HG03095 (cell line): Measurements from ENCODE around the gene ZNF282.
"Not testable (repeated sequence)": the region's sequence is repeated elsewhere in the genome, so short reads cannot be mapped to it uniquely, and the experiment has no call there.

Source experiments
- ATAC-seq: cut with Tn5 transposase; IDR thresholded peaks from one replicate; pipeline ENCODE4 v1.9.1; 2021; ENCODE audit warnings: moderate library complexity; ENCODE audit not compliant: unreplicated experiment

Gene ZNF282

GRCh38 chr7:149223176-149223575 lies 27.8 kb downstream of the ZNF282 start:
- ATAC-seq, result no peak

DNA sequence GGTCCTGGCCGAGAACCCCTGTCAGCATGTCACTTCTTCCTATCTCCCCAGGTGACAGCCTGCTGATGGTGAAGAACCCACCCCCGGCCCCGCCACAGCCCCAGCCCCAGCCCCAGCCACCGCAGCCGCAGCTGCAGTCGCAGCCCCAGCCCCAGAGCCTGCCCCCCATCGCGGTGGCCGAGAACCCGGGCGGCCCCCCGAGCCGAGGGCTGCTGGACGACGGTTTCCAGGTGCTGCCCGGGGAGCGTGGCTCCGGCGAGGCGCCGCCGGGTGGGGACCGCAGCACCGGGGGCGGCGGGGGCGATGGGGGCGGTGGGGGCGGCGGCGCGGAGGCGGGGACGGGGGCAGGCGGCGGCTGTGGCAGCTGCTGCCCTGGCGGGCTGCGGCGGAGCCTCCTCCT lies 28.4 kb downstream of the ZNF282 start:
- no peak for ATAC-seq

- ATAC-seq, result no peak
Observed at GRCh38 chr7:149224352-149224751, 29.0 kb downstream of the ZNF282 start.

DNA sequence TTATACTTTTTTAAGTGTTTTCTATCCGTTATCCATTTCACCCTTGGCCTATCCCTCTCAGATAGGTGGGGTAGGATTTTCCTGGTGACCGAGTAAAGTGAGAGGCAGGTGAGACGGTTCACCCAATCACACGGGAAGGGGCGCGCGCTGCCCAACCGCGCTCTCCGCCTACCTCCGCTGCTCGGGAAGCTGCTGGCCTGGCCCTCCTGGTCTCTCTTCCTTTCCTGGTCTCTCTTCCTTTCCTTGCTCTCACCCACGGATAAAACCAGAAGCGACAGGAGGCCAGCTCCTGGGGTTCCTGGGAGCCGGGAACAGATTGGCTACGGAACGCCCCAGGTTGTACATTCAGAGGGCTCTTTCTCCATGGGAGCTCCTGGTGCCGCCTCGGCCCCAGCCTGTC lies 29.8 kb downstream of the ZNF282 start:
- ATAC-seq, result no peak

GRCh38 chr7:149225656-149226055 lies 30.3 kb downstream of the ZNF282 start:
- no peak for ATAC-seq

GRCh38 chr7:149226366-149226765 lies 31.0 kb downstream of the ZNF282 start:
- ATAC-seq, result not testable (repeated sequence)

DNA sequence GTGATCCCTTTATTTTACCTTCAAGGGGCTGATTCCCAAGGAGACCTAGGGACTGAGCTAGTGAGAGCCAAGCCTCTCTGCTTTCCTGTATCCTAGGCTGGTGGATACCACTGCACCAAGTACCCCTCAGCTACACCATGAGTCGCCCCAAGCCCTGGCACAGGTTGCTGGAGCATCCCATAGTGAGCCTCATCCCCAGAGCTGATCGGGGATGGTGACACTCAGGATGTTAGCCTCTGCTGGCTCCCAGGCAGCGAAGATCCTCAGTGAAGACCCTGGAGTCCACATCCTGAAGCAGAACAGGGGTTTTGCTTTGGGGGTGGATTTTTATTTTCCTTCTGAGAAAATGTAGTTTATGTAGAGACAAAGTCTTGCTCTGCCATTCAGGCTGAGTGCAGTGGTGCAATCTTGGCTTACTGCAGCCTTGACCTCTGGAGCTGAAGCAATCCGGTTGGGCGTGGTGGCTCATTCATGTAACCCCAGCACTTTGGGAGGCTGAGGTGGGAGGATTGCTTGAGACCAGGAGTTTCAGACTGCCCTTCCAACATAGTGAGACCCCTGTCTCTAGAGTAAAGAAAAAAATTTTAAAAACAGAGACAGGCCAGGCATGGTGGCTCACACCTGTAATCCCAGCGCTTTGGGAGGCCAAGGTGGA lies 31.6 kb downstream of the ZNF282 start:
- no peak for ATAC-seq

GRCh38 chr7:149228831-149229471 lies 33.6 kb downstream of the ZNF282 start:
- no peak for ATAC-seq

DNA sequence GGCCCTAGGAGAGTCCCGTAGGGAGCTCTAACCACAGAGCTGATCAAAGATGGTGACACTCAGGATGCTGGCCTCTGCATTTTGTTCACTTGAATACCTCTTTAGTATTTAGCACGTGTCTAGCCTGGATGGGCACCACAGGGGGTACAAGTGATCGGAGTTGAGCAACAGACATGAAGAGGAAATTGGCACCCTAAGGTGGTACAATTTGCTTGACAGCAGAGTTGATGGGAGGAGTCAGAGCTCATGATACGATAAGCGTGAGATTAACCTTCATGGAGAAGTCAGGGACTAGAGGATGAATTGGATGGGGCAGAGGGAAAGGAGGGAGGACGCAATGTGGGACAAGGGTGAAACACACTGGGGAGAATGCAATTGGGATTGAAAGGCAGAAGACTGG lies 34.2 kb downstream of the ZNF282 start:
- no peak for ATAC-seq

DNA sequence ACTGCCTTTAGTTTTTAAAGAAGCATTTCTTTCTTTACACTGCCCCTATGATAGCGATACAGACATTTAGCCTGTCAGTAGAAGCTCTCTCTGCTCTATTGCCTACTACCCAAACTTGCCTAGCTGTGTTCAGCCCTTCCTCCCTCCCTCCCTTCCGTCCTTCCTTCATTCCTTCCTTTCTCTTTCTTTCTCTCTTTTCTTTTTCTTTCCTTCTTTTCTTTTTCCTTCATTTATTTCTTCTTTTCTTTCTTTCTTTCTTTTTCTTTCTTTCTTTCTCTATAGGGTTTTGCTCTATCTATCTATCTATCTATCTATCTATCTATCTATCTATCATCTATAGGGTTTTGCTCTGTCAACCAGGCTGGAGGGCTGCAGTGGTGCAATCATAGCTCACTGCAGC lies 37.0 kb downstream of the ZNF282 start:
- no peak for ATAC-seq

DNA sequence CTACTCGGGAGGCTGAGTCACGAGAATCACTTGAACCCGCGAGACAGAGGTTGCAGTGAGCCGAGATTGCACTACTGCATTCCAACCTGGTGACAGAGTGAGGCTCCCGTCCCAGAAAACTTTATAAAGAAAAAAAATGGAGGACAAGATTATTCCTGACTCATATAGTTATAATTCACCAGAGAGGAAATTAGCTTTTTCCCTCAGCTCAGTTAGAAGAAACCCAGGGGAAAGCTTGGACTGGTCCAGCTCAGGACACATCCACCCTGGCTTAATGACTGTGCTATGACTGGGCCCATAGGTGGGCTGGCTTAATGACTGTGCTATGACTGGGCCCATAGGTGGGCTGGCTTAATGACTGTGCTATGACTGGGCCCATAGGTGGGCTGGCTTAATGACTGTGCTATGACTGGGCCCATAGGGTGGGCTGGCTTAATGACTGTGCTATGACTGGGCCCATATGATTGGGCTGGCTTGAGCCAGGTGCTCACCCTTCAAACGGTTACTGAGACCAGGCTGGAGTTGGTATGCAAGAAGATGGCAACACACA lies 38.4 kb downstream of the ZNF282 start:
- ATAC-seq, result not testable (repeated sequence)

DNA sequence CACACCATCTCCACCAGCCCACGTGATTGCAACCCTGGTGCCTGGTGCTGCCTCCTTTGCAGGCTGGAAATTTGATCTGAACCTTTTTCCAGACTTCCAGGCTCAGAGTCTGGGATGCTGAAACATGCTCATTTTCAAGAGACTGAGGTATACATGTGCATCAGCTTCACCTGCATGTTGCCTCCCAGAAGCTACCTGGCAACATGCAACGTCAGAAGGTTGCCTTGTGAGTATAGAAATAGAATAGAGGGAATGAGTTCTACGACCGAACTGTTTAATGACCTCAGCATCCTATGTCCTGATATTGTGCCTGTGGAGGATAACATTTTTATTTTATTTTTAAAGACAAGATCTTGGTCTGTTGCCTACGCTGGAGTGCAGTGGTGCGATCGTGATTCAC lies 42.2 kb downstream of the ZNF282 start:
- no peak for ATAC-seq

DNA sequence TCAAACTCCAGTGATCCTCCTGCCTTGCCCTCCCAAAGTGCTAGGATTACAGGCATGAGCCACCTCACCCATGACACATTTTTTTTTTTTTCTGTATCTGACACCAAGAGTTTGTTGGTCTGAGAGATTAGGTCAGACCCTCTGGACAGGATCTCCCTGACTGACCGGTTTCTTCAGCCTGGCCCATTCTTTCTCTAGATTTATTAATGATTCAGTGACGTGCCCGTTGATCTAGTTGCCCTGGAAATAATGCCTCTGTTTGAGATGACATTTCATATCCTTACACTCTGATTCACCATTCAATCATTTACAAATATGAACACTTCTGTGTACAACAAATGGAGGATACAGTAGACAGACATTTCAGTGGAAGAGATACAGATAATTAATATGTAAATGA lies 42.7 kb downstream of the ZNF282 start:
- no peak for ATAC-seq

- peak; percentile 99 for ATAC-seq
Observed at GRCh38 chr7:149239345-149240143, 44.2 kb downstream of the ZNF282 start, which contains the start of gene ZNF212. TSS of gene ZNF212 (plus strand) at chr7:149239651. CDS start at chr7:149239779, 128 bp downstream.

GRCh38 chr7:149240637-149241036 lies 45.3 kb downstream of the ZNF282 start:
- ATAC-seq, result no peak

DNA sequence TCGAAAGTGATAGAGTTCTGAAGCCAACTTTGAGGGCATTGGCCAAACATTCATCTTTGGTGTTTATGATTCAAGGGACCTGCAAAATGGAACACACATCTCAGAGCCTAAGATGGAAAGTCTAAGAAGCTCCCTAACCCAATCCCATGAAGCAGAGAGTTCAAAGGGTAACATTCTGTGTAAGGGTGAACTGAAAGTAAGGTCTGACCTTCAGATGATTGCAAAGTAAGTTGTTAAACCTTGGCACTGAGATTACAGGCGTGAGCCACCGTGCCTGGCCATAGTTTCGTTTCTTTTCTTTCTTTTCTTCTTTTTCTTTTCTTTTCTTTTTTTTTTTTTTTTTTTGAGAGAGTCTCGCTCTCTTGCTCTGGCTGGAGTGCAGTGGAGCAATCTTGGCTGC lies 46.4 kb downstream of the ZNF282 start:
- ATAC-seq, result no peak

GRCh38 chr7:149245244-149245643 lies 49.9 kb downstream of the ZNF282 start:
- peak; percentile 52 for ATAC-seq

- ATAC-seq, result no peak
Observed at GRCh38 chr7:149245744-149246143, 50.4 kb downstream of the ZNF282 start.

- no peak for ATAC-seq
Observed at GRCh38 chr7:149248777-149249176, 53.4 kb downstream of the ZNF282 start.

DNA sequence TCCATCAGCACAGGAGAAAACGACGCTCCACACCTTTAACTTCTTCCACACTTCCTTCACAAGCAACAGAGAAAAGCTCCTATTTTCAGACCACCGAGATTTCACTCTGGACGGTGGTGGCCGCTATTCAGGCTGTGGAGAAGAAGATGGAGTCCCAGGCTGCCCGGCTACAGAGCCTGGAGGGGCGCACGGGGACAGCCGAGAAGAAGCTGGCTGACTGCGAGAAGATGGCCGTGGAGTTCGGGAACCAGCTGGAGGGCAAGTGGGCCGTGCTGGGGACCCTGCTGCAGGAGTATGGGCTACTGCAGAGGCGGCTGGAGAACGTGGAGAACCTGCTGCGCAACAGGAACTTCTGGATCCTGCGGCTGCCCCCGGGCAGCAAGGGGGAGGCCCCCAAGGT lies 54.8 kb downstream of the ZNF282 start:
- ATAC-seq, result not testable (repeated sequence)

- ATAC-seq, result not testable (repeated sequence)
Observed at GRCh38 chr7:149251518-149251917, 56.2 kb downstream of the ZNF282 start.

DNA sequence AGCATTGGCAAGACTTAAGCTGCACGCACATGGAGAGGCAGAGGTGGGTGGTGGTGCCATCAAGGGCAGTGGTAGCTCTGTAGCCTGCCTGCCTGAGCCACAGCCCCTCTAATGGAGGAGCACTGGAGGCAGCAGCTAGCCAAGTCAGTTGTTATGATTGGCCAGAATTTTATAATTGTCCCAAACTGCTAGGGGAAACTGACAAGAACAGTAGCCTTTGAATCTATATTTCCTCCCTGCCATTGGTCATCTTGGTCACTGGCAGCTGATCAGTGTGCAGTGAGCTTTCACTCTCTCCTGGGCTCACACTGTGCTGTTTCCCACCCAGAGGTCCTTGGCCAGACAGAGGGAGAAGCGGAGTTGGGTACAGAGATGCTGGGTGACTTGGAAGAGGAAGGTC lies 57.0 kb downstream of the ZNF282 start:
- no peak for ATAC-seq
